ENCODE data around the gene GTF2F2.

GTF2F2 gene

GRCh38 chr13:45302507-45302906 is 182.2 kb downstream of the GTF2F2 start:
- no peak for DNase-seq (ENCODE audit: low read depth in 2 of 2)

GRCh38 chr13:45303026-45303425 is 182.7 kb downstream of the GTF2F2 start:
- DNase-seq (ENCODE audit: low read depth in 2 of 2): no peak

- DNase-seq (ENCODE audit: low read depth in 2 of 2): no peak
These were observed 183.6 kb downstream of the GTF2F2 start for GRCh38 chr13:45303866-45304265.

GRCh38 chr13:45305079-45305478 is 184.8 kb downstream of the GTF2F2 start:
- no peak for DNase-seq (ENCODE audit: low read depth in 2 of 2)

DNA sequence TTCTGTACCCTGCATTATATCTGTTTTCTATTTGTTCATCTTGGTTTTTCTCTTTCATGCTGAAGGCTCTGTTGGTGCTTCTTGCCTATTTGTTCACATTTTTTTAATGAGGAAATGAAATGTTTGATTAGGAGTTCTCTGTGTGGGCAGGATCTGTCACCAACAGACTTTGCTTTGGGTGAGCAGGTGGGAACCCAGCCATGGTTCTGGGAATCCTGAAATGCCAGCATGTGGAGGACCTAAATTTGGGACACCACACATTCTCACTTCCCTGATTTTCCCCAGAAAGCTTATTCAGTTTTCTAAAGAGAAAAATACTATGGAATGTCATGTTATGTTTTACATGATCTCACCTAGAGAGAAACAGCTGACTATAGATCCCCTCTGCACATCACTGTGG is 186.7 kb downstream of the GTF2F2 start:
- DNase-seq (ENCODE audit: low read depth in 2 of 2): no peak

GRCh38 chr13:45310341-45311131 is 190.2 kb downstream of the GTF2F2 start:
- DNase-seq (ENCODE audit: low read depth in 2 of 2): no peak

DNA sequence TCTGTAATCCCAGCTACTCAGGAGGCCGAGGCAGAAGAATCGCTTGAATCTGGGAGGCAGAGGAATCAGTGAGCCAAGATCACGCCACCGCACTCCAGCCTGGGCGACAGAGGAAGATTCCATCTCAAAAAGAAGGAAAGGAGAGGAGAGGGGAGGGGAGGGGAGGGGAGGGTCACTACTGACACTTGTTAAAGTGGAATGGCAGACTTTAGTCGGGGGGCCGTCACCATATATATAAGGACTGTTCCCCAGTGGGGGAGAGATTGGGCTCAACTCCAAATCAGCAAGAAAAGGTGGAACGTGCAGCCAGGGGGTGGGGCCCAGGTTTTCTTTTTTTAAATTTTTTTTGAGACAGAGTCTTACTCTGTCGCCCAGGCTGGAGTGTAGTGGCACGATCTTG is 194.5 kb downstream of the GTF2F2 start:
- DNase-seq (ENCODE audit: low read depth in 2 of 2): no peak

DNA sequence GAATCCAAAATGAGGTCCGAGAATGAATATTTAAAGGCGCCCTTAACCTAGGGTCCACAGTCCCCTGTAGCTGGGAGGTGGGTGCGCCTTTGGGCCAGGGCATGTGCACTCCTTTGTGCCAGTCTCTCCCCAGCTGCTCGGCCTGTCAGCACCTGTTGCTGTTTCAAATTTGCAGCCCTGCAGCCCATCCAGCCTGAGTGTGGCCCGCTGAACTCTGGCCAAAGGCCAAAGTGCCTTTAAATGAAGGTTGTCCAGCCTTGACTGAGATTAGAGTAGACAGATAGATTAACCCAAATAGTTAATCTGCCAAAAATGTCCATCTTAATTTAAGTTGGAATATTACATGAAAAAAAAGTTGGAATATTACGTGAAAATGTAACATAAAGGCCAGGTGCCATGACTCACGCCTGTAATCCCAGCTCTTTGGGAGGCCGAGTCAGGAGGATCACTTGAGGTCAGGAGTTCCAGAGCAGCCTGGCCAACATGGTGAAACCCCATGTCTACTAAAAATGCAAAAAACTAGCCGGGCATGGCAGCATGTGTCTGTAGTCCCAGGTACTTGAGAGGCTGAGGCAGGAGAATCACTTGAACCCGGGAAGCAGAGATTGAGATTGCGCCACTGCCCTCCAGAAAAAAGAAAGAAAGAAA is 195.3 kb downstream of the GTF2F2 start:
- DNase-seq (ENCODE audit: low read depth in 2 of 2): no peak

DNA sequence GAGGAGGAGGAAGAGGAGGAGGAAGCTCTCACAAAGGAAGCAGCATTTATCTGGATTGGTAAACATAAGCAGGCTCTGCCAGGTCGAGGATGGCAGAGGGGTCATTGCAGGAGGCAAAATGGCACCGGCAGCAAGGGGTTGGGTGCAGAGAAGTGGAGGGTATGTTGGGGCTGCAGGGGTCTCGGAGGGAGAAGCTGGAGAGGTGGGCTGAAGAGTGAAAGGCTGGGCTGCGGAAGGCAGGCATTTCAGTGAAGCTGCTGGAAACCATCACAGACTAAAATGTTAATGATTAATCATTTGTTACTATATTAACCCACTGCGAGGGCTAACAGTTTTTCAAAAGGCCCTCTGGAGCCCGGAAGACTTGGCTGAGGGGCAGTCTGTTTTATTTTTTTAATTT is 196.0 kb downstream of the GTF2F2 start:
- no peak for DNase-seq (ENCODE audit: low read depth in 2 of 2)

DNA sequence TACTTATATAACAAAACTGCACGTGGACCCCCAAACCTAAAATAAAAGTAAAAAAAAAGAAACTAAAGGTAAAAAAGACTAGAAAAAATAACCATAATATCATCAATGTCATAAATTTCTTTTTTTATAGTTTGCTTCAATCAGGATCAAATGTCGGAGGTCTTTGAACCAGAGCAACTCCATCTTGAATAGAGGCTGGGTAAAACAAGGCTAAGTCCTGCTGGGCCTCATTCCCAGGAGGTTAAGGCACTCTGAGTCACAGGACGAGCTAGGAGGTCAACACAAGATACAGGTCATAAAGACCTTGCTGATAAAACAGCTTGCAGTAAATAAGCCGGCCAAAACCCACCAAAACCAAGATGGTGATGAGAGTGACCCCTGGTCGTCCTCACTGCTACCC is 196.7 kb downstream of the GTF2F2 start:
- DNase-seq (ENCODE audit: low read depth in 2 of 2): no peak

- DNase-seq (ENCODE audit: low read depth in 2 of 2): no peak
These were observed 200.7 kb downstream of the GTF2F2 start for GRCh38 chr13:45320876-45321629.

DNA sequence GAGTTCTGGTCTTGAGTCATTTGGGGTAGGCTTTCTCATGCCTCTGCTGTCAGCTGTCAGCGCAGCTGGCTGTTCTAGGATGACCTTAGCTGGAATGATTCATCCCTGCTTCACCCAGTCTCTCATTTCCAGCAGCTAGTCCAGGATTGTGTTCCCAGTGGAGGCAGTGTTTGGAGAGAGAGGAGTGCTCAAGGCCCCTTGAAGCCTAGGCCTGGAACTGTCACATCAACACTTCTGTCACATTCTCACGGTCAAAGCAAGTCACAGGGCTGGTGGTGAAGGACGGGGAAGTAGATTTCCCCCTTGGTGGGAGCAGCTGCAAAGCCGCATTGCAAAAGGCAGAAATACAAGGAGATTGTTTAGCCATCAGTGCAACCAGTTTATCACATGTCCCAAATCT is 205.5 kb downstream of the GTF2F2 start:
- DNase-seq (ENCODE audit: low read depth in 2 of 2): no peak

DNA sequence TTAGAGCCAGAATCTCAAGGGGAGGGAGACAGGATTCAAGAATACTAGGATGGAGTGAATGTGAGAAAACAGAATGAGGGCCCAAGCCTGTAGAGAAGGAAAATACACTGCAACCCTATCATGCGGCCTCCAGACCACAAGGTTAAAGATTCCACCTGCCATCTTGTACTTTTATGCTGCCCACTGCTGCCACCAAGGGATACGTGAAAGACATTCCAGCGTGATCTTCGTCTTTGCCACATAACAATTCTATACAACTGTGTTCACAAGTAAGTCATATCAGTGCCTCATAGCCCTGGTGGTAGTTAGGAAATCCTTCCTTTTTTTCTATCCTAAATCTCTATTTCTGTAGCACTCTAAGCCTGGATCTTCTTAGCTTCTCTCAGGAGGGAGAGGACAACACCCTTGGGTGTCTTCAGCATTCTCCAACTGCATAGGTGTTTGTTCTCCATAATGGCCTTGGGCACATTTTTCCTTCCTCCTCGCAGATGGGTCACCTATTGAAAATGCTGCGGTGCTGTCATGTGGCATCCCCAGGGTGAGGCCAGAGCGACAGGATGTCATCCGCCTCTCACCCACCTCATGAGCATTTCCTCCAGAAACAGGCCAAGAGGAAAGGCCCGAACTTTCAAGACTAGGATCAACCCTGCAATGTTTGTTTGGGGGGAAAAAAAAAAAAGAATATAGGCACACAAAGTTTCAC is 207.1 kb downstream of the GTF2F2 start:
- no peak for DNase-seq (ENCODE audit: low read depth in 2 of 2)

DNA sequence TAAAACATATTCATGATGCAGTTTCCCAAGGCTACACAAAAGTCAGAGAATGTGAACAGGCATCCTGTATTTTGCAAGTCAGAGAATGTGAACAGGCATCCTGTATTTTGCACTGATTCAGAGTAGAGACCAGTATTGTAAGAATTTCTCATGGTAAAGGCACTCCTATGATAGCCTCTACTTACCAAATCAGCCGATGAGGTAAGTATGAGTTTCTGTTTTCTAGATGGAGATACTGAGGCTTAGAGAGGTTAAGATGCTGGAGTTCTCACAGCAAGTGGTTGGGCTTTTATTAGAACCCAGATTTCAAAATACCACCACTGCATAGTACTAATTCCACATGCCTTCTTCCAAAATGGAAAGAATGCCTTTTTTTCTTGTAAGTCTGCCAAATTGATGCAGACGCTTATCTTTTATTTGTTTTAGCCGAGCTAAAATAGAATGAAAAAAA is 208.4 kb downstream of the GTF2F2 start:
- DNase-seq (ENCODE audit: low read depth in 2 of 2): no peak

DNA sequence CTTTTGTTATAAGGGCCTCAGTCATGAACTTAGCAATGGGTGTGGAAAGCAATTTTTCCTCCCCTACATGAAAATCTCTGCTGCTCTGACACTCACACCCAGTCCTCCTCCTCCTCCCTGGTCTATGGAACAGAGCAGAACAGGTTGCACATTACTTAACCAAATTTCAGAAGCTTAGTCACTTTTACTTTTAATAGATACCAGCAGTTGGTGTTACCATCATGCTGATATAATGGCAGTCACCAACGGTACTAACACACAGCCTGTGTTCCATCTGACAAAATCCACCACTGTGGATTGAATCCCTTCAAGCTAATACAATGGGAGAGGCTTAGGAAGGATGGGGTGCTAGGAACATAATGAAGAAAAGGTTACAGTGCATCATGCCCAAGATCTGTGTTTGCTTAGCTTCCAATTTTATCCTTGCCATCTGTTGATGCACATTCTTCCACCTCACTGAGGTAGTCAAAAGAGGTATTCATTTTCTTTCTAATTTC is 210.9 kb downstream of the GTF2F2 start:
- no peak for DNase-seq (ENCODE audit: low read depth in 2 of 2)

GRCh38 chr13:45331692-45332035 is 211.4 kb downstream of the GTF2F2 start:
- no peak for DNase-seq (ENCODE audit: low read depth in 2 of 2)

DNA sequence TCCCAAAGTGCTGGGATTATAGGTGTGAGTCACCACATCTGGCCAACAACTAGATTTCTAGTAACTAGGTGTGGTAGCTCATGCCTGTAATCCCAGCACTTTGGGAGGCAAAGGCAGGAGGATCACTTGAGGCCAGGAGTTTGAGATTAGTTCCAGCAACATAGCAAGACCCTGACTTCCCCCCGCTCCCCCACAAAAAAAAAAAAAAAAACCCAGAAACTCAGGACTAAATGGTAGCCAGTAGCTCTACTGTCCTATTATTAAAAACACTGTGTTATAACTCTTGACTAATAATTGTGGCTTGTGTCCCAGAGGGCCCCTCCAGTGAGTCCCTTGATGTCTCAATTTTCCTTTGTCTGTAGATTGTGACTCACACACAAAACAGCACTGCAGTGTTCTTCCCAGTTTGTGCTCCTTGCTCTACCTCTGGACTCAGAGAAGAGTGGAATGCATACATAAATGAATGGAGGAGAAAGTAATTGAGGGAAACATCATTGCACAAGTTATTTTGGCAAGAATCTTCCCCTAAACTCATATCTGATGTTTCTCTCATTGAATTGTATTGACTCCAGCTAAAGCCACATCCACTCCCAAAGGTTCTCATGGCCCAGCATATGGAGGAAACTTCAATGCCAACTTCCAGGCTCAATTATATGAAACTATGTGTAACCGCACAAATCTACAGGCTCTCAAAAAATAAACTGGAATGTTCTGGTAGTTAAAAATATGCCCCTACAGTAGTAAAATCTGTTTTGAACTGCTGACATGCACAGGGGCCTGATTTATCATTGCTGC is 211.9 kb downstream of the GTF2F2 start:
- no peak for DNase-seq (ENCODE audit: low read depth in 2 of 2)

DNA sequence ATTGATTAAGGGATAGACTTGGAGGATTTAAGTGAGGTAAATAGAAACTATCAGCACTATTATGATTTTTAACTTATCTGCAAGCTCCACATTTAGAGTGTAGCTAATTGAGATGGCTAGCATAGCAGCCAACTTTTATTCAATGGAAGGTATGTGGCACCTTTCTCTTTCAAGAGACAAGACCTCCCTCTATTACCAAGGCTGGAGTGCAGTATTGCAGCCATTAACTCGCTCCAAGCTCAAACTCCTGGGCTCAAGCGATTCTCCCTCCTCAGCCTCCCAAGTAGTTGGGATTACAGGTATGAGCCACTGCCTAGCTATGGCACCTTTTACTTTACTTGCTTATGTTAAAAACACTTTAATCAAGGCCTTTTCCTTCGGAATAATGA is 212.5 kb downstream of the GTF2F2 start:
- DNase-seq (ENCODE audit: low read depth in 2 of 2): no peak

DNA sequence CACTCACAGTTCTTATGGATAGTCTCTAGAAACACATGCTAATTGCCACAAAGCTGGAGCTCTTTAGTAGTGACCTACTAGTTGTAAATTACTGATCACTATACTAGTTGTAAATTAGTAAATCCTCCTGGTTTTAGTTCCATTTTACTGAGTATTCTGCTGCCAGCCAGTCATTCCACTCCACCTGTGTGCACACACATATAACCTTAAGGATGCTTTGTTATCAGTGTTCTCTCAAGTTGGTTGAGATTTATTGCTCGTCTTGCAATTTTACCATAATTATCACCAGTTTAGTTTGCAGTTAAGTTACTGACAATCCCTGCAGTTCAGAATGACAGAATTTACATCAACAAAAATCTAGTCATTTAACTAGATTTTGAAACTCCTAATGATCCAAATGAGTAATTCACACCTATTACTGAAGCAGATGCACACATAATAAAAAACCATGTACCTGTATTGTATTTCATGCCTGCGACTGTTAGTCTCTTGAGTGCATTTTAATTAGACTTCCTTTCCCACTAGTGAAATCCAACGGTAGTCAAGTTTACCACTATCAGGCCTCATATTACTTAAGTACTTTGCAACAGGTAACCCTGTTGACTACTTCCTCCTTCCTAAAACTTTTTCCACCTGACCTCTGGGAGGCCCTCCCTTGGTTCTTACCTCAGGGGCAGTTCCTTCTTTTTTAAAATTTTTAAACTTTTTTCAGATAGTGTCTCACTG is 213.1 kb downstream of the GTF2F2 start:
- no peak for DNase-seq (ENCODE audit: low read depth in 2 of 2)
